Upper lobe of left lung (tissue), 6 donors: ENCODE data around the gene RASSF6. TPM values are rescaled to one million over a fixed set of nuclear protein-coding genes. Genes with fewer than 3 reads are reported as not detected.

Source experiments
- ATAC-seq, 2 donors: fragments of 200-7000 bp; cut with Tn5 transposase; one replicate each; pipeline ENCODE4 v1.9.1; 2022; ENCODE audit warnings: mild to moderate bottlenecking in 2 of 2, moderate library complexity in 2 of 2; ENCODE audit not compliant: low FRiP score in 2 of 2
- DNase-seq, 2 donors: peaks; one replicate each; pipeline ENCODE4 v3.0.0-alpha.2; 2019 to 2020
- H3K27ac ChIP-seq, 4 donors: fragments of 200-600 bp; sonication (generic); one replicate each; pipeline ENCODE4 v1.5.1; 2016 to 2019
- H3K27me3 ChIP-seq, 4 donors: fragments of 200-600 bp; sonication (generic); one replicate each; pipeline ENCODE4 v1.5.1; 2017 to 2019
- H3K36me3 ChIP-seq, 4 donors: fragments of 200-600 bp; sonication (generic); one replicate each; pipeline ENCODE4 v1.5.1; 2016 to 2019
- H3K4me1 ChIP-seq, 4 donors: fragments of 200-600 bp; sonication (generic); one replicate each; pipeline ENCODE4 v1.5.1; 2018 to 2019
- H3K4me3 ChIP-seq, 4 donors: fragments of 200-600 bp; sonication (generic); one replicate each; pipeline ENCODE4 v1.5.1; 2017 to 2019; ENCODE audit warnings: mild to moderate bottlenecking in 2 of 4, moderate library complexity in 1 of 4
- H3K9me3 ChIP-seq, 4 donors: fragments of 200-600 bp; sonication (generic); one replicate each; pipeline ENCODE4 v1.5.1; 2018 to 2019
- EP300 ChIP-seq, 4 donors: sonication (generic); formaldehyde crosslinking; IDR thresholded peaks; one replicate each; pipeline ENCODE4 v1.5.1; 2017; ENCODE audit warnings: antibody characterized with exemption in 4 of 4, control low read depth in 2 of 4
- POLR2A ChIP-seq, 4 donors: fragments of 450-650 bp; IDR thresholded peaks; one replicate each; pipeline ENCODE4 v1.5.1; 2016 to 2017; ENCODE audit warnings: antibody characterized with exemption in 4 of 4, mild to moderate bottlenecking in 2 of 4
- POLR2AphosphoS5 ChIP-seq, 2 donors: sonication (generic); formaldehyde crosslinking; IDR thresholded peaks; one replicate each; pipeline ENCODE4 v1.5.1; 2017; ENCODE audit warnings: antibody characterized with exemption in 2 of 2
- WGBS, 2 donors: methylation state at CpG; one replicate each; pipeline ENCODE4 v1.1.5; 2017 to 2018; 5-methylcytosine and 5-hydroxymethylcytosine counted together
- total RNA-seq, 6 donors: library from RNA; depleted of rRNA in 4 of 6; stranded (reverse); fragments of >200 nt in 4 of 6; gene quantifications; one replicate each; pipeline versions ENCODE4 v1.1.0 to v1.2.1, GENCODE V29; 2016 to 2021
- TF ChIP-seq, protein P1 (sequence below), 6 experiments: fragments of 450-650 bp in 4 of 6; fragments of 200-600 bp in 2 of 6; sonication (generic) in 2 of 6; IDR thresholded peaks; one replicate each; pipeline ENCODE4 v1.5.1; 2016 to 2019; ENCODE audit warnings: antibody characterized with exemption in 6 of 6
- donor health status: DM: no; HTN: no; CAD: no; lungs with moderate emphysema.
- donor health status: DM: no; HTN: yes; CAD: no; lungs with severe emphysema.

Gene RASSF6
- total RNA-seq, 6 donors from 2014 or later = 1.1 to 8.3 (median 1.7) TPM

DNA sequence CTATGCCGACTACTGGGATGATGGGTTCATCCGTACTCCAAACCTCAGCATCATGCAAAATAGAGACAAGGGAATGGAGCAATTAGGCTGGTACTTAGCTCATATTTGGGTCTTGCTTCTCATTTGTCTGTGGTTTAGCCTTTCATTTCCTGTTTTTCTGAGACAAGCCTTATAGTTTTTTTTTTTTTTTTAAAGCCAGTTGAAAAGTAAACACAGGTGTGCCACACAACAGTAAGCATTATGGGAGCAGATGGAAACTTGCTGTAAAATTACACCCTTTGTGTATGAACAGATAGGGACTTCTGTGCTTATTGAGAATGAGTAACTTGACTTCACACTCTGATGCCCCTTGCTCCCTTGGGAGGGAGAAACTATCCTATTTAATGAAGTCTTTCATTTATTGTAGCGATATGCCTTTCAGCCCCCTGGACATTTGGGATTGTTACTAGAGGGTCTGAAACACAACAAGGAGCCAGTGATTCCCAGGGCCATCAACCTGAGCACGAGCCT is 13.7 kb downstream of the RASSF6 start:
- DNase-seq = no peak
- no peak for TF ChIP-seq POLR2AphosphoS5 (IDR thresholded peaks at IDR 0.05)
- TF ChIP-seq, protein P1, sequence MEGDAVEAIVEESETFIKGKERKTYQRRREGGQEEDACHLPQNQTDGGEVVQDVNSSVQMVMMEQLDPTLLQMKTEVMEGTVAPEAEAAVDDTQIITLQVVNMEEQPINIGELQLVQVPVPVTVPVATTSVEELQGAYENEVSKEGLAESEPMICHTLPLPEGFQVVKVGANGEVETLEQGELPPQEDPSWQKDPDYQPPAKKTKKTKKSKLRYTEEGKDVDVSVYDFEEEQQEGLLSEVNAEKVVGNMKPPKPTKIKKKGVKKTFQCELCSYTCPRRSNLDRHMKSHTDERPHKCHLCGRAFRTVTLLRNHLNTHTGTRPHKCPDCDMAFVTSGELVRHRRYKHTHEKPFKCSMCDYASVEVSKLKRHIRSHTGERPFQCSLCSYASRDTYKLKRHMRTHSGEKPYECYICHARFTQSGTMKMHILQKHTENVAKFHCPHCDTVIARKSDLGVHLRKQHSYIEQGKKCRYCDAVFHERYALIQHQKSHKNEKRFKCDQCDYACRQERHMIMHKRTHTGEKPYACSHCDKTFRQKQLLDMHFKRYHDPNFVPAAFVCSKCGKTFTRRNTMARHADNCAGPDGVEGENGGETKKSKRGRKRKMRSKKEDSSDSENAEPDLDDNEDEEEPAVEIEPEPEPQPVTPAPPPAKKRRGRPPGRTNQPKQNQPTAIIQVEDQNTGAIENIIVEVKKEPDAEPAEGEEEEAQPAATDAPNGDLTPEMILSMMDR (IDR thresholded peaks at IDR 0.05) = no peak
- TF ChIP-seq POLR2A (IDR thresholded peaks at IDR 0.05) = no peak
- no peak for TF ChIP-seq EP300 (IDR thresholded peaks at IDR 0.05)
- no peaks in the 10 kb centered on the region for H3K36me3 ChIP-seq
- no peak for ATAC-seq
- no peaks in the 10 kb centered on the region for H3K9me3 ChIP-seq
- WGBS, 2 donors = 90 to 93% methylated on average over 4 of the region's 4 CpGs
- H3K4me3 ChIP-seq = no peak overlapping the region
- H3K4me1 ChIP-seq = no peaks in the 10 kb centered on the region
- no peaks in the 10 kb centered on the region for H3K27me3 ChIP-seq
- H3K27ac ChIP-seq = no peak overlapping the region

- Histone ChIP-seq H3K27me3 (no peaks in the 10 kb centered on the region), H3K27ac (no peak overlapping the region), H3K4me1 (no peaks in the 10 kb centered on the region), H3K36me3 (no peaks in the 10 kb centered on the region), H3K4me3 (no peak overlapping the region), H3K9me3 (no peaks in the 10 kb centered on the region)
- DNase-seq (no peak), ATAC-seq (no peak)
- 72 to 74% methylated on average over 12 of the region's 12 CpGs for WGBS, 2 donors
- TF ChIP-seq, protein P1 (IDR thresholded peaks at IDR 0.05) = no peak
These were observed 16.2 kb downstream of the RASSF6 start for GRCh38 chr4:73603854-73604584.

- no peaks in the 10 kb centered on the region for H3K9me3 ChIP-seq
- H3K27ac ChIP-seq = no peak overlapping the region
- TF ChIP-seq POLR2AphosphoS5 (IDR thresholded peaks at IDR 0.05) (no peak), POLR2A (IDR thresholded peaks at IDR 0.05) (no peak), EP300 (IDR thresholded peaks at IDR 0.05) (no peak)
- TF ChIP-seq, protein P1 (IDR thresholded peaks at IDR 0.05) = no peak
- H3K27me3 ChIP-seq = no peaks in the 10 kb centered on the region
- no peaks in the 10 kb centered on the region for H3K4me1 ChIP-seq
- no peak for DNase-seq
- H3K4me3 ChIP-seq = no peak overlapping the region
- no peaks in the 10 kb centered on the region for H3K36me3 ChIP-seq
- 57 to 58% methylated on average over 3 of the region's 3 CpGs for WGBS, 2 donors
- ATAC-seq = no peak
These were observed 16.9 kb downstream of the RASSF6 start for GRCh38 chr4:73603271-73603710.

DNA sequence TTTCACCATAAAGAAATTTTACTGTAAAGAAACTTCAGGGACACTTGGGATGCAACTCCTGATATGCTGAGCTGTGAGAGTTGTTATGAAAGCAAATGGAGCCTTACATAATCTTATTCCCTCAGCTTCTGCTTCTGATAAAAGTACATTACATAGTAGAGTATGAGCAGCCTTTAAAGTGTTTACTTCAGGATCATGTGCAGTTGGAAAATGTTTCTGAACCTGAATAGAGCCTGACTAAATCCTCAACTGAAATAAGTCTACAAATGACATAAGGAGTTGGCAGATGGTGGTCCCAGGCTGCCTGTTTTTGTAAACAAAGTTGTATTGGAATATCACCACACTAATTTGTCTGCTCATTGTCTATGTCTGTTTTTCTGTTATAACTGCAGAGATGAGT is 19.3 kb downstream of the RASSF6 start:
- ATAC-seq (peak in 1 of 2 donors; percentile 83), DNase-seq (no peak)
- H3K4me3 ChIP-seq = no peak overlapping the region
- TF ChIP-seq POLR2A (IDR thresholded peaks at IDR 0.05) = no peak
- no peak for TF ChIP-seq EP300 (IDR thresholded peaks at IDR 0.05)
- no peak for TF ChIP-seq POLR2AphosphoS5 (IDR thresholded peaks at IDR 0.05)
- TF ChIP-seq, protein P1 (IDR thresholded peaks at IDR 0.05) = no peak
- no peaks in the 10 kb centered on the region for H3K4me1 ChIP-seq
- H3K36me3 ChIP-seq = no peaks in the 10 kb centered on the region
- H3K27ac ChIP-seq = no peak overlapping the region
- H3K9me3 ChIP-seq = no peaks in the 10 kb centered on the region
- no peaks in the 10 kb centered on the region for H3K27me3 ChIP-seq

DNA sequence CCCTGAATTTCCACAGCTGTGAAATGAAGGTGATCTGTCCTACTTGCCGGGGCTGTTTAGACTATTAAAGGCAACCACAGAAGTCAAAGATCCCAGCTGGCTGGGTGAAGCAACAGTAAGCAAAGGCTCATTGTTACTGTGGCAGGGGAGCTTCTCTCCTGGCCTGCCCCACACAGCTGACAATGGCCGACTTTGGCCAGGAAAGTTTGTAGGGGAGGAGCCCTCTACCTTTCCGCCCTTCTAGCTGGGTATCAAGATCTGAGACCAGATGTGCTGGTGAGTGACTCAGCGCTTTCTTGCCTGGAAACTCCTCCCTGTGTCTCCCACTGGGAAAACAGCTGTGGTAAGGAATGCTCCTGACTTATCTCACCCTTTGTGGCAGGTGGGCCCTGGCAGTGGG is 21.1 kb downstream of the RASSF6 start:
- no peaks in the 10 kb centered on the region for H3K4me1 ChIP-seq
- TF ChIP-seq EP300 (IDR thresholded peaks at IDR 0.05) (no peak), POLR2AphosphoS5 (IDR thresholded peaks at IDR 0.05) (no peak), POLR2A (IDR thresholded peaks at IDR 0.05) (no peak)
- TF ChIP-seq, protein P1 (IDR thresholded peaks at IDR 0.05) = no peak
- WGBS, 2 donors = 71 to 93% methylated on average over 3 of the region's 4 CpGs
- ATAC-seq (peak in 1 of 2 donors; percentile 50), DNase-seq (no peak)
- no peaks in the 10 kb centered on the region for H3K36me3 ChIP-seq
- no peak overlapping the region for H3K27ac ChIP-seq
- no peak overlapping the region for H3K4me3 ChIP-seq
- no peaks in the 10 kb centered on the region for H3K9me3 ChIP-seq
- no peaks in the 10 kb centered on the region for H3K27me3 ChIP-seq
